GM19035 (cell line): ENCODE measurements around the gene GAS6.

Experiments
- ATAC-seq: cut with Tn5 transposase; IDR thresholded peaks from one replicate; pipeline ENCODE4 v1.9.1; 2021; ENCODE audit not compliant: unreplicated experiment

The GAS6 gene

GRCh38 chr13:113888701-113889330 is 24.9 kb upstream of the GAS6 start:
- ATAC-seq, result no peak

- ATAC-seq, result no peak
Measured at GRCh38 chr13:113887700-113888201, 23.9 kb upstream of the GAS6 start.

GRCh38 chr13:113886561-113887112 is 22.8 kb upstream of the GAS6 start:
- no peak for ATAC-seq

GRCh38 chr13:113884821-113885220 is 20.9 kb upstream of the GAS6 start:
- ATAC-seq, result no peak

GRCh38 chr13:113883921-113884804 is 20.3 kb upstream of the GAS6 start:
- no peak for ATAC-seq

- ATAC-seq, result no peak
Measured at GRCh38 chr13:113883314-113883811, 19.5 kb upstream of the GAS6 start.

- no peak for ATAC-seq
Measured at GRCh38 chr13:113882716-113883115, 18.8 kb upstream of the GAS6 start.

- ATAC-seq, result no peak
Measured at GRCh38 chr13:113882267-113882630, 18.4 kb upstream of the GAS6 start.

- ATAC-seq, result no peak
Measured at GRCh38 chr13:113881614-113882266, 17.9 kb upstream of the GAS6 start.

- ATAC-seq, result no peak
Measured at GRCh38 chr13:113880651-113881611, 17.1 kb upstream of the GAS6 start.

GRCh38 chr13:113879494-113880360 is 15.9 kb upstream of the GAS6 start:
- no peak for ATAC-seq

GRCh38 chr13:113879017-113879416 is 15.1 kb upstream of the GAS6 start:
- ATAC-seq, result no peak

- ATAC-seq, result no peak
Measured at GRCh38 chr13:113877149-113877990, 13.5 kb upstream of the GAS6 start.

- ATAC-seq, result no peak
Measured at GRCh38 chr13:113876346-113877148, 12.7 kb upstream of the GAS6 start.

GRCh38 chr13:113875837-113876281 is 12.0 kb upstream of the GAS6 start:
- no peak for ATAC-seq

- no peak for ATAC-seq
Measured at GRCh38 chr13:113875429-113875815, 11.5 kb upstream of the GAS6 start.
